ES-I3 (cell line): ENCODE results near the gene PICALM.
"Not testable (repeated sequence)": the region's sequence is repeated elsewhere in the genome, so short reads cannot be mapped to it uniquely, and the experiment has no call there.

ENCODE experiments used
- H3K36me3 ChIP-seq: 2 replicates; pipeline ENCODE4 v1.6.1; 2013; ENCODE audit warnings: mild to moderate bottlenecking, low read length, control low read depth, moderate library complexity; ENCODE audit not compliant: insufficient read depth
- H3K4me1 ChIP-seq: 2 replicates; pipeline ENCODE4 v1.6.1; 2013; ENCODE audit warnings: mild to moderate bottlenecking, control low read depth, low read length; ENCODE audit not compliant: insufficient read depth
- H3K9ac ChIP-seq: 2 replicates; pipeline ENCODE4 v1.6.1; 2013; ENCODE audit warnings: low read depth, mild to moderate bottlenecking, low read length, moderate library complexity
- H3K9me3 ChIP-seq: 2 replicates; pipeline ENCODE4 v1.6.1; 2013; ENCODE audit warnings: mild to moderate bottlenecking, low read length, moderate library complexity; ENCODE audit not compliant: control insufficient read depth, insufficient read depth

The PICALM gene

GRCh38 chr11:86099874-86100273, 31.0 kb upstream of the PICALM start:
- H3K9me3 ChIP-seq: no peaks in the 10 kb centered on the region
- no peaks in the 10 kb centered on the region for H3K36me3 ChIP-seq
- H3K4me1 ChIP-seq: no peaks in the 10 kb centered on the region
- no peak overlapping the region for H3K9ac ChIP-seq

- no peaks in the 10 kb centered on the region for H3K4me1 ChIP-seq
- H3K9ac ChIP-seq: no peak overlapping the region
- no peaks in the 10 kb centered on the region for H3K9me3 ChIP-seq
- no peaks in the 10 kb centered on the region for H3K36me3 ChIP-seq
Observed at GRCh38 chr11:86097980-86098379, 29.1 kb upstream of the PICALM start.

GRCh38 chr11:86091566-86091965, 22.7 kb upstream of the PICALM start:
- H3K9ac ChIP-seq: no peak overlapping the region
- H3K36me3 ChIP-seq: no peaks in the 10 kb centered on the region
- no peaks in the 10 kb centered on the region; the same call in 1 of the 2 replicates for H3K9me3 ChIP-seq
- H3K4me1 ChIP-seq: no peaks in the 10 kb centered on the region

DNA sequence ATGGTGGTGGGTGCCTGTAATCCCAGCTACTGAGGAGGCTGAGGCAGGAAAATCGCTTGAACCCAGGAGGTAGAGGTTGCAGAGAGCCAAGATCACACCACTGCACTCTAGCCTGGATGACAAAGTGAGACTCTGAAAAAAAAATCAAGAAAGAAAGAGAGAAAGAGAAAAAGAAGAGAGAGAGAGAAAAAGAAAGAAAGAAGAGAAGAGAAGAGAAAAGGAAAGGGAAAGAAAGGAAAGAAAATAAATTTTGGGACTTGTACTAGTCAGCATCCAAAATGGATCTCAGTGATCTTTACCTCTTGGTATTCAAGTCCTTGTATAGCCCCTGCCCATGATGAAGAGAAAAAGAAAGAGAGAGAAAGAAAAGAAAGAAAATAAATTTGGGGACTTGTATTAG, 22.2 kb upstream of the PICALM start:
- H3K9me3 ChIP-seq: no peaks in the 10 kb centered on the region; the same call in 1 of the 2 replicates
- no peaks in the 10 kb centered on the region for H3K36me3 ChIP-seq
- H3K4me1 ChIP-seq: no peaks in the 10 kb centered on the region
- H3K9ac ChIP-seq: no peak overlapping the region

- Histone ChIP-seq H3K9ac (no peak overlapping the region), H3K9me3 (no peaks in the 10 kb centered on the region; the same call in 1 of the 2 replicates), H3K4me1 (no peaks in the 10 kb centered on the region), H3K36me3 (no peaks in the 10 kb centered on the region)
Observed at GRCh38 chr11:86089659-86090058, 20.8 kb upstream of the PICALM start.

DNA sequence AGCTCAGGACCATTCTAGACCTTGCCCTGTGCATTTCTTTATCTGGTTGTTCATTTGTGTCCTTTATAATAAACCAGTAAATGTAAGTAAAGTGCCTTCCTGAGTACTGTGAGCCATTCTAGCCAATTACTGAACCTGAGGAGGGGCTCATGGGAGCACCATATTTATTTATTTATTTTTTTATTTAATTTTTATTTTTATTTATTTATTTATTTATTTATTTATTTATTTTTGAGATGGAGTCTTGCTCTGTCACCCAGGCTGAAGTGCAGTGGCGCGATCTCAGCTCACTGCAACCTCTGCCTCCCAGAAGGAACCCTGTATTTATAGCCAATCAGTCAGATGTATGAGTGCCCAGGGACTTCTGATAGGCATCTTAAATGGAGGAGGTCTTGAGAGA, 18.8 kb upstream of the PICALM start:
- H3K4me1 ChIP-seq, H3K36me3 ChIP-seq, H3K9ac ChIP-seq, H3K9me3 ChIP-seq: not testable (repeated sequence)

DNA sequence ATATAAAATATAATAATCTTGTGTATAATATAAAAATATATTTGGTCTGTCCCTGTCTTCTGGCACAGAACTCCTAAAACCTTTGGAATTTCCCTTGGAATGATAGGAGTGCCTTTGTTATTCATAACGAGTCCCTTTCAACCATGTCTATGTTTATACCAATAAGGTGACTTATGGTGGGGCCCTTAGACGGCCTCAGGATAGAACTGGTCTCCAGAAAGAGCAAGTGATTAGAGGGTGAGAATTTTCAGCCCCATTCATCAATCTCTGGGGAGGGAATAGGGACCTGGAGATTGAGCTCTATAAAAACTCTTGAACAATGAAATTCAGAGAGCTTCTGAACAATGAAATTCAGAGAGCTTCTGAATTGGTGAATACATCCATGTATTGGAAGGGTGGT, 18.4 kb upstream of the PICALM start:
- no peaks in the 10 kb centered on the region for H3K4me1 ChIP-seq
- no peaks in the 10 kb centered on the region for H3K36me3 ChIP-seq

GRCh38 chr11:86081455-86081854, 12.6 kb upstream of the PICALM start:
- Histone ChIP-seq H3K36me3 (no peaks in the 10 kb centered on the region), H3K4me1 (no peaks in the 10 kb centered on the region), H3K9ac (no peak overlapping the region), H3K9me3 (no peaks in the 10 kb centered on the region)

More for the DNA sequence above, 18.4 kb upstream of the PICALM start:
- H3K9me3 ChIP-seq: no peaks in the 10 kb centered on the region; the same call in 1 of the 2 replicates
- no peak overlapping the region for H3K9ac ChIP-seq

DNA sequence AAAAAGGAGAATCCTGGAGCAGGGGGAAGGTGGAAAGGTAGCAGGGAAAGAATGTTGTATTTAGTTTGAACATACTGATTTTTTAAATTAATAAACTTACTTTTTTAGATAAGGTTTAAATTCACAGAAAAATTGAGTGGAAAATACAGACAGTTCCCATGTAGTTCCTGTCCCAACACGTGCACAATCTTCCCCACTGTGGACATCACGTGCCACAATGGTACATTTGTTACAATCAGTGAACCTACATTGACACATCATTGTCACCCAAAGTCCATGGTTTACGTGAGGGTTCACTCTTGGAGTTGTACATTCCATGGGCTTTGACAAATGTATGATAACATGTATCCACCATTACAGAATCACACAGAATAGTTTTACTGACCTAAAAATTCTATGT, 10.5 kb upstream of the PICALM start:
- no peaks in the 10 kb centered on the region for H3K4me1 ChIP-seq
- no peak overlapping the region for H3K9ac ChIP-seq
- H3K36me3 ChIP-seq: no peaks in the 10 kb centered on the region
- H3K9me3 ChIP-seq: no peaks in the 10 kb centered on the region

GRCh38 chr11:86073948-86074347, 5.1 kb upstream of the PICALM start:
- Histone ChIP-seq H3K9me3 (no peaks in the 10 kb centered on the region), H3K9ac (no peak overlapping the region), H3K4me1 (peaks cover 10% of the 10 kb centered on the region), H3K36me3 (no peaks in the 10 kb centered on the region)

- Histone ChIP-seq H3K36me3 (no peaks in the 10 kb centered on the region), H3K9ac (no peak overlapping the region), H3K9me3 (no peaks in the 10 kb centered on the region), H3K4me1 (peaks cover 10% of the 10 kb centered on the region)
Observed at GRCh38 chr11:86072211-86072610, 3.3 kb upstream of the PICALM start.

- Histone ChIP-seq H3K9me3 (no peaks in the 10 kb centered on the region), H3K4me1 (peaks cover 13% of the 10 kb centered on the region), H3K36me3 (no peaks in the 10 kb centered on the region), H3K9ac (peak overlapping the region; percentile 95; the same call in 1 of the 2 replicates)
Observed at GRCh38 chr11:86070142-86071056, 1.5 kb upstream of the PICALM start.

GRCh38 chr11:86069408-86070101, 671 bp upstream of the PICALM start:
- Histone ChIP-seq H3K36me3 (no peaks in the 10 kb centered on the region), H3K9ac (peak overlapping the region; percentile 95), H3K9me3 (no peaks in the 10 kb centered on the region), H3K4me1 (peaks cover 13% of the 10 kb centered on the region)

- Histone ChIP-seq H3K36me3 (no peaks in the 10 kb centered on the region), H3K9ac (peak overlapping the region; percentile 95), H3K4me1 (peaks cover 21% of the 10 kb centered on the region), H3K9me3 (no peaks in the 10 kb centered on the region)
Observed at GRCh38 chr11:86068138-86068871, 579 bp downstream of the PICALM start.
